HuH-7 (cell line): Measurements from ENCODE around the gene CCL7.
"Not testable (repeated sequence)": the region's sequence is repeated elsewhere in the genome, so short reads cannot be mapped to it uniquely, and the experiment has no call there.

Source experiments
- DNase-seq: peaks from one replicate; pipeline ENCODE4 v3.0.0; 2011; ENCODE audit warnings: low spot score

The CCL7 gene

DNA sequence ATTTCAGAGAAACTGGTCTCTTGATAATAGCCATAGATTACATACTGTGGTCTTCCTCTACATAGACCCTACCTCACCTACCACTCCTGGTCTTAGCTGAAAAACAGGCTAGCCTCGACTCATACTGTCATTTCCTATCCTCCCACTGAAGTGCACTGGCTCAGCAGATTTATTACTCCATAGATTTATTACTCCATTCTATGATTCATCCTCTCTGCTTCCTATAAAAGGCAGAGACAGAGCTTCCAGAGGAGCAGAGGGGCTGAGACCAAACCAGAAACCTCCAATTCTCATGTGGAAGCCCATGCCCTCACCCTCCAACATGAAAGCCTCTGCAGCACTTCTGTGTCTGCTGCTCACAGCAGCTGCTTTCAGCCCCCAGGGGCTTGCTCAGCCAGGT is at the start of gene CCL7:
TSS of gene CCL7 (plus strand) at position 253 of the 400 bp plus-strand sequence. CDS start at position 323, 70 bp downstream.
- no peak for DNase-seq

GRCh38 chr17:34220752-34221395 is 49.1 kb upstream of the CCL7 start:
- no peak for DNase-seq

- DNase-seq = no peak
These were observed 48.6 kb upstream of the CCL7 start for GRCh38 chr17:34221411-34221810.

DNA sequence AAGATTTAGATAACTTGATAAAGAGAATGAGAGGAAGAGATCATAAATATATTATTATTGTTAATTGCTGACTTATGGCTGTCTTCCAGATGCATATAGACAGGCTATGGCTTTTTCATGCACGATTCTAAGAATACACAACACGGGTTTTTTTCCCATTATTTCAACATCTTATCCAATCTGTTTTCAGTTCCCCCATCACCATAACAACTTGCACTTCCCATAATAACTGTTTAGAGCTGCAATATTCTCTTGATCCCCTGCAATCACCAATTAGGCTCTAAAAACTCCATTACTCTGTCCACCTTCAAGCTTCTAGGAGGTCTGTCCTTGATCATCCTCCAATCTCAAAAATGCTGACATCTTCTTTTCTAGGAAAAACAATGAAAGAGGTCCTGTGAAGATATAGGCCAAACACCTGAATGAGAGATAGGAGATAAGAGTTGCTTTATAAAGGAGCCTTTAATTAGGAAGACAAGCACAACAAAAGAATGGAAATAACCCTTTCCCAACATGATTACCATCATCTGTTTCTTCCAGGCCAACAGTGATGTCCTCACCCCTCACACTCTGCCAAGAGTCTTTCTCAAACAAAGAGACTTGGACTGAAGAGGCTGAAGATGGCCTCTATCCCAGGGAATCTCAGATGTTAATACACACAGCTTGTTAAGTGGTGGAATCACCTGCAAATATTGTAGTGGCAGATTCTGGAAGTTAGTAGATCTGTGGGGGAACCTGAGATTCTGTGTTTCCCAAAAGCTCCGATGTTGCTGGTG is 47.1 kb upstream of the CCL7 start:
- no peak for DNase-seq

- no peak for DNase-seq
These were observed 45.0 kb upstream of the CCL7 start for GRCh38 chr17:34225046-34225445.

- no peak for DNase-seq
These were observed 43.8 kb upstream of the CCL7 start for GRCh38 chr17:34226011-34226743.

- no peak for DNase-seq
These were observed 43.3 kb upstream of the CCL7 start for GRCh38 chr17:34226744-34227034.

DNA sequence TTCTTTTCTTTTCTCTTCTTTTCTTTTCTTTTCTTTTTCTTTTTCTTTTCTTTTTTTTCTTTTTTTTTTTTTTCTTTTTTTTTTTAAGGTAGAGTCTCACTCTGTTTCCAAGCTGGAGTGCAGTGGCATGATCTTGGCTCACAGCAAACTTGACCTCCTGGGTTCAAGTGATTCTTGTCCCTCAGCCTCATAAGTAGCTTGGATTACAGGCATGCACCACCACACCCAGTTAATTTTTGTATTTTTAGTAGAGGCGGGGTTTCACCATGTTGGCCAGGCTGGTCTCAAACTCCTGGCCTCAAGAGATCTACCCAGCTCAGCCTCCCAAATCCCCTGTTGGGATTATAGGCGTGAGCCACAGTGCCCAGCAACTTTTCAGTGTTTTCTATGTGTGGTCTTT is 42.7 kb upstream of the CCL7 start:
- not testable (repeated sequence) for DNase-seq

GRCh38 chr17:34227707-34228106 is 42.3 kb upstream of the CCL7 start:
- DNase-seq = no peak

GRCh38 chr17:34228781-34229180 is 41.2 kb upstream of the CCL7 start:
- no peak for DNase-seq

DNA sequence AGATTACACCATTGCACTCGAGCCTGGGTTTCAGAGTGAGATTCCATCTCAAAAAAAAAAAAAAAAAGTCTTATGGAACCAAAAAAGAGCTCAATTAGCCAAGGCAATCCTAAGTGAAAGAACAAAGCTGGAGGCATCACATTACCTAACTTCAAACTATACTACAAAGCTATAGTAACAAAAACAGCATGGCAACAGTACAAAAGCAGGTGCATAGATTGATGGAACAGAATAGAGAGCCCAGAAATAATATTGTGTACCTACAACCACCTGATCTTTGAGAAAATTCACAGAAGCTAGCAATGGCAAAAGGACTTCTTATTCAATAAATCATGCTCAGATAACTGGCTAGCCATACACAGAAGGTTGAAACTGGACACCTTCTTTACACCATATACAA is 39.7 kb upstream of the CCL7 start:
- DNase-seq = no peak

GRCh38 chr17:34234616-34235015 is 35.4 kb upstream of the CCL7 start:
- DNase-seq = no peak

DNA sequence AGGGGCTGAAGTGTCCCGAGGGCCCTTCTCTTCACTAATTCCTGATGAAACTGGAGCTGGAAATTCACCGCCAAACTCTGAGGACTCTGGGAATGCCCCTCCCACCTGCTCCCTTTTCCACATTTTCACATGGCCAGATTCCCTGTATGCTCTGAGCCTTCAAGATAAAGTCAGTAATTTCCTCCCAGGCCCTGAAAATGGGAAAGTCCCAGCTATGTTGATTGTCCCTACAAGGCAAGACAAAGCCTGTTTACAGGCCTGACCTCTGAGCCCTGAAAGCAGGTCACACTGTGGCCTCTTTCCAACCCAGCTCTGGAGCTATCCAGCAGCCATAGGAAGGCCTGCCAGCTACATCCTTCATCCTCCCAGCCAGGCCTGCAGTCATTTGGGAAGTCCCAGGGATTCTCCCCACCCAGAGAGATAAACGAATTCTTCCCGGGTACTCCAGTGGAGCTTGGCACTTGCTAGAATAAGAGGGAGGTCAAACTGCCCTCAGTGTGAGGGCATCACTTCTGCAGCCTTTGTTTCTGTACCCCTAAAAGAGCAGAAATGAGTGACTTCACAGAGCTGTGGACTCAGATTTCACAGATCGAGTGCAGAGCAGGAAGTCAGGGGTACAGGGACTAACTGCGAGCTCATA is 34.5 kb upstream of the CCL7 start:
- no peak for DNase-seq

DNA sequence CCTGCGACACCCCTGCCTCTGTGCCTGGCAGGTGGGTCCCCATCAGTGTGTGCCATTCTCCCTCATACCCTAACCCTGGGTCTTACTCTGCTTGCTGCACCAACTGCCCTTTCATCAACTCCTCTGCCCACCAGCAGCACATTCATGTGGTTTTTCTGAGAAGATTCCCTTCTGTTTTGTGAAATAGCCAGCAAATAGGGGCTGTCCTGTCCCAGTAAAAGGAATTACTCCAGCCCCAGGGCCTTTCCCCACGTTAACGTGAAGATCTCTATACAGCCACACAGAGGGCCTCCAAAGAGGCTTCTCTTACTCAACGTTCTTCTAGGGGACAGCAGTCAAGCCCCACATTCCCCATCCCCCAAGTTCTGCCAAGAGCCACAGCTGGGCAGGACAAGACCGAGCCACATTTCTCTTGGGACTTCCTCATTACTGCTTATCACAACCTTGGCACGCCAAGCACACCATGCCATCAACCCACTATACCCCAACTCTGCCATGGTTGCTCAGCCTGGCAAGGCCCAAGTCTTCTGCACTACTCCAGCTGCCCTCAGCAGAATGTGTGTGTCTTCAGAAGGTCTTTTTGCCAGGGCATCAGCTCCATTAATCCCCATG is 33.6 kb upstream of the CCL7 start:
- DNase-seq = no peak

GRCh38 chr17:34237458-34237857 is 32.6 kb upstream of the CCL7 start:
- DNase-seq = no peak

GRCh38 chr17:34241062-34241461 is 29.0 kb upstream of the CCL7 start:
- no peak for DNase-seq

DNA sequence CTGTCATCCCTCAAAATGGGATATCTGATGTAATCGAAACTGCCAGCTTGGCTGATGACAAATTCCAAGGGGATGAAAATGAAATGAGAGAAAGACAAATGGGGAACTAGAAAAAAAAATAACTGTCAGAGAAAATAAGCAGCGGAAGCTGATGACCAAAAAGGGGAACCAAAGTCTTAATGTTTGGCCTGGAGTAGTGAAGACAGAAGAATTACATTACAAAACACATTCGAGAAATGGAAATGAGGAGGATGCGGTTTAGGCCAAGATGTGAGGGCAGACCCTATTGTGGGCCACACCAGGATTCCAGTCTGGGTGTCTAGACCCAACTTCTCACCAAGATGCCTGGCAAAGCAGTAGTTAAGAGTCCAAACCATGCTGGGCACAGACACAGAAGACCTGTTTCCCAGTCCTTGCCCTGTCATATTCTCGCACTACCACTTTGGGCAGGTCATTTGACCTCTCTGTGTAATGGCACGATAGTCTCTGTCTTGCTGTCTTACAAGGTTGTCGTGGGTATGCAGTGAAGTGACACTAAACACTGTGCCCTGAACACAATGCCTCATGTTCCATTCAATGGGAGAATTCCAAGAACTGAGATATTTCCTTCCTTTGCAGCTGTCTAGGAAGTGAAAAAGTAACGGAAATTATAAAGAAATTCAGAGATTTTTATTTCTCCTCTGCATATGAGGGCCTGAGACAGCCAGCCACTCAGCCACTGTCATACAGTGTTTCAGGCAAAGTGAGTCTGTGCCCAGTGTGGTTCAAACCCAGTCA is 27.2 kb upstream of the CCL7 start:
- DNase-seq = no peak

DNA sequence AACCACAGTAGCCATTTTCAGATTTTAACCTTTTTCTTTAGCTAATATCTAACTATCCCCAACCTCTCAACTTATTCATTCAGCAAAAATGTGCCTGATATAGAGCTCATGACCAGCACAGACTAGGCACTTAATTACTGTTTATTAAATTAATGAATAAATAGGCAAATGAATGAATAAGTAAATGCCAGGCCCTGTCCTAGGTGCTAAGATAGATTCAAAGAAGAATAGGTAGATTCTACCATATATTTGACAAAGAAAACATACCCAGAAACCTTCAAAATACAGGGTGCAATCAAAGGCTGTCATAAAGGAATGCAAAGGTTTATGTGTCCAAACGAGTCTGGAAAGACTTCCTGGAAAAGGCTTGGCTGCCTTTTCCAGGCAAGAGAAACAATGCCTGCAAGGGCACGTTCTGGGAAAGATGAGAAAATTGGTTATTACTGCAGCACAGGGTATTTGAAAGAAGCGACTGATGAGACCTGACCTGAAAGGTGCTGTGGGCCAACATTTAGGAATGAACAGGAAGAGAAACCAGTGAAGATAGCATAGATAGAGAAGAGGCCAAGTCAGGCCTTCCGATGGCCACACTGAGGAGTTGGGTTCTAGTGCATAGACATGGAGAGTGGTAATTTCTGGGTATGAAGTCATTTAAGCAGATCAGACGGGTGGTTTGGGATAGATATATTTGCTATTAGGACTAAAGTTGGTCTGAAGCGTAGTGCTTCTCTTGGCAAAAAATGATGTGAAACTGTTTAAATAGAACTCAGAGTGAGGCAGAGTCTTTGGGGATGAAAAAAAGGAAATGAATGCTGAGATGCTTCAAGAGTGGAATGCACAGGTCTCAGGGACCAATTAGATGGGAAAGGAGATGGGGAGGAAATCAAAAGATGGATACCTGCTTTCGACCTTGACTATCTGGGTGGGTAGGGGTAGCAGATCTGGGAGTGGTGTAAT is 26.4 kb upstream of the CCL7 start:
- DNase-seq = no peak

DNA sequence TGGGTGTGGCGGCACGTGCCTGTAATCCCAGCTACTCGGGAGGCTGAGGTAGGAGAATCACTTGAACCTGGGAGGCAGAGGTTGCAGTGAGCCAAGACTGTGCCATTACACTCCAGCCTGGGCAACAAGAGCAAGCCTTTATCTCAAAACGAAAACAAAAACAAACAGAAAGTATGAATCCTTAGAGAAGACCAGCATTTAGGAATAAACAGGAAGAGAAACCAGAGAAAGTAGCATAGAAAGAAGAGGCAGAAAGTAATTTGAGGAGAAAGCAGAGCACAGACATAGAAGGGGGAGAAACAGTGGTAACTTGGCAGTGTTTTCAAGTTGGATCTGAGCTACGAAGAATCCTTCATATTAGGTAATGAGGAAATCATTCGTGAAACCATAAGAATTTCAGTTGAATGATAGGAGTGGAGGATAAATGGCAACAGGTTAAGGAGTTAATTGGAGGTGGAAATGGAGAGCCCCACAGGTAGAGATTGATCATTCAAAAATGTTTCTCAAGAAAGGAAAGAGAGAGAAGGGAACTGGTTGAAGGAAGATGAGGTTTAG is 24.6 kb upstream of the CCL7 start:
- no peak for DNase-seq

DNA sequence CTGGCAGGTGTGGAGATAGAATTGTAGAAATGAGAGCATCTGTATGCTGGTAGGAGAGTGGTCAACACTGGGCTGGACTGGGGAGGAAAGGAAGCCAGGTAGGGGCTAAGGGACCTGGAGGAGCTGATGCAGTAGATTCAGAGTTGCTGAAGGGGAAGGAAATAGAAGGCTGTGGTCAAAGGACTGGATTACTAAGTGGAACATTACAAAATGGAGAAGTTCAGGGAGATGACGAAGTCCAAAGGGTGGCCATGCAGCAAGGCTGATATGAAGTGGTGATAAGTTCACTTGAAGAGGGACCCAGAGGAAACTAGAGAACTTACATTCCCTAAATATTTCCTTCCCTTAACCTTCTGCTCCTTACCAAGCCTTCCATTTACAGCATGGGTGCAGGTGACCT is 23.6 kb upstream of the CCL7 start:
- no peak for DNase-seq
